HCT116 (cell line): ENCODE data around the gene LRRC72. TPM values are rescaled to one million over a fixed set of nuclear protein-coding genes. Genes with fewer than 3 reads are reported as not detected.

Experiments used
- ATAC-seq: fragments of 200-7000 bp; cut with Tn5 transposase; 2 replicates; pipeline ENCODE4 v1.9.1; 2020; ENCODE audit warnings: mild to moderate bottlenecking, moderate library complexity
- BruUV-seq: library from RNA; stranded (reverse); fragments of 400-500 nt; replicated peaks from 2 replicates; lab custom pipeline; 2021; lab: Mats Ljungman, UMichigan
- CTCF ChIA-PET: fragments of 300-600 bp; sonication (Branson Sonifier 250); formaldehyde crosslinking; loops from one replicate; lab custom pipeline; 2021; ENCODE audit warnings: antibody characterized with exemption; lab: Charles Lee
- POLR2A ChIA-PET: fragments of 300-600, 350-600 bp; sonication (Branson Sonifier 250); formaldehyde crosslinking; loops from one replicate; lab custom pipeline; 2021; ENCODE audit warnings: antibody characterized with exemption; lab: Charles Lee
- RAD21 ChIA-PET, 2 experiments: fragments of 300-600 bp; sonication (Branson Sonifier 250); formaldehyde crosslinking; loops; one replicate each; lab custom pipeline; 2023; ENCODE audit warnings: low total read pairs in 2 of 2; ENCODE audit not compliant: uncharacterized antibody in 2 of 2, unreplicated experiment in 2 of 2, low non-redundant PET in 1 of 2; lab: Charles Lee
- DNase-seq: peaks from one replicate; pipeline ENCODE4 v3.0.0-alpha.2; 2010; ENCODE audit warnings: low read depth, low spot score
- H2AFZ ChIP-seq: fragments of 200-600 bp; shearing (Covaris generic), sonication (generic); 2 replicates; pipeline ENCODE4 v1.6.1; 2017; ENCODE audit warnings: low read depth, mixed run types, mixed read lengths, antibody characterized with exemption, low read length; ENCODE audit not compliant: poor library complexity, severe bottlenecking
- H3K27ac ChIP-seq: 2 replicates; pipeline ENCODE4 v1.5.1; 2012; ENCODE audit warnings: low read depth, low read length
- H3K27me3 ChIP-seq: fragments of 200-600 bp; sonication (generic); 2 replicates; pipeline ENCODE4 v1.6.1; 2016; ENCODE audit warnings: mixed run types, low read length, mixed read lengths; ENCODE audit not compliant: insufficient read depth
- H3K36me3 ChIP-seq, 2 experiments: fragments of 200-500 bp in 1 of 2; fragments of 200-600 bp in 1 of 2; sonication (Bioruptor generic) in 1 of 2; sonication (generic) in 1 of 2; 2 replicates each; pipeline versions ENCODE4 v1.5.1 to v1.6.1; 2014 to 2016; ENCODE audit warnings: low read length in 2 of 2, inconsistent platforms in 1 of 2, mixed read lengths in 1 of 2, mixed run types in 1 of 2; ENCODE audit not compliant: insufficient read depth in 2 of 2, control insufficient read depth in 1 of 2
- H3K4me1 ChIP-seq, 2 experiments: fragments of 200-600 bp in 1 of 2; sonication (generic) in 1 of 2; 2 replicates each; pipeline versions ENCODE4 v1.5.1 to v1.6.1; 2012 to 2017; ENCODE audit warnings: low read length in 2 of 2, inconsistent platforms in 1 of 2, mild to moderate bottlenecking in 1 of 2, mixed read lengths in 1 of 2, mixed run types in 1 of 2, moderate library complexity in 1 of 2; ENCODE audit not compliant: insufficient read depth in 2 of 2, control insufficient read depth in 1 of 2
- H3K4me2 ChIP-seq: fragments of 200-600 bp; sonication (generic); 2 replicates; pipeline ENCODE4 v1.6.1; 2017; ENCODE audit warnings: mixed run types, low read length, mixed read lengths
- H3K4me3 ChIP-seq, 2 experiments: fragments of 200-600 bp in 1 of 2; sonication (generic) in 1 of 2; replicated peaks in 1 of 2; 2 replicates each; pipeline ENCODE4 v1.5.1; 2011 to 2016; ENCODE audit warnings: low read length in 2 of 2, control low read depth in 1 of 2, low read depth in 1 of 2, mild to moderate bottlenecking in 1 of 2, mixed read lengths in 1 of 2, mixed run types in 1 of 2
- H3K79me2 ChIP-seq: fragments of 200-600 bp; sonication (generic); 2 replicates; pipeline ENCODE4 v1.6.1; 2017; ENCODE audit warnings: mild to moderate bottlenecking, mixed run types, low read length, moderate library complexity, mixed read lengths; ENCODE audit not compliant: insufficient read depth
- H3K9ac ChIP-seq: fragments of 200-600 bp; sonication (generic); 2 replicates; pipeline ENCODE4 v1.6.1; 2016; ENCODE audit warnings: low read length, mixed read lengths
- H3K9me2 ChIP-seq: fragments of 200-600 bp; sonication (generic), shearing (Covaris generic); 2 replicates; pipeline ENCODE4 v1.6.1; 2017; ENCODE audit warnings: mixed run types, mild to moderate bottlenecking, moderate library complexity; ENCODE audit not compliant: insufficient read depth
- H3K9me3 ChIP-seq, 2 experiments: fragments of 200-500 bp in 1 of 2; fragments of 200-600 bp in 1 of 2; sonication (Bioruptor generic) in 1 of 2; sonication (generic) in 1 of 2; 2 replicates each; pipeline ENCODE4 v1.6.1; 2014 to 2017; ENCODE audit warnings: low read length in 2 of 2, mixed read lengths in 2 of 2, inconsistent platforms in 1 of 2, low read depth in 1 of 2, mild to moderate bottlenecking in 1 of 2, mixed run types in 1 of 2, moderate library complexity in 1 of 2; ENCODE audit not compliant: control insufficient read depth in 1 of 2, insufficient read depth in 1 of 2
- H4K20me1 ChIP-seq: fragments of 200-600 bp; sonication (generic), shearing (Covaris generic); 2 replicates; pipeline ENCODE4 v1.6.1; 2017; ENCODE audit warnings: mixed run types, mild to moderate bottlenecking, moderate library complexity; ENCODE audit not compliant: insufficient read depth
- CEBPB ChIP-seq: IDR thresholded peaks from 2 replicates; pipeline ENCODE4 v1.6.1; 2012; ENCODE audit warnings: low read depth
- ELF1 ChIP-seq: IDR thresholded peaks from 2 replicates; pipeline ENCODE4 v1.6.1; 2012; ENCODE audit warnings: low read depth, borderline replicate concordance
- EZH2 ChIP-seq: fragments of 200-600 bp; sonication (generic); IDR thresholded peaks from 2 replicates; pipeline ENCODE4 v1.6.1; 2017; ENCODE audit warnings: antibody characterized with exemption, mixed run types
- EZH2phosphoT487 ChIP-seq: fragments of 200-600 bp; IDR thresholded peaks from 2 replicates; pipeline ENCODE4 v1.6.1; 2018; ENCODE audit warnings: antibody characterized with exemption, borderline replicate concordance
- FOSL1 ChIP-seq: IDR thresholded peaks from 2 replicates; pipeline ENCODE4 v1.6.1; 2012; ENCODE audit warnings: low read depth
- JUND ChIP-seq: IDR thresholded peaks from 2 replicates; pipeline ENCODE4 v1.6.1; 2012
- POLR2AphosphoS5 ChIP-seq: IDR thresholded peaks from 2 replicates; pipeline ENCODE4 v1.6.1; 2011; ENCODE audit warnings: mild to moderate bottlenecking, low read depth, low read length, moderate library complexity
- RAD21 ChIP-seq: IDR thresholded peaks from 2 replicates; pipeline ENCODE4 v1.6.1; 2012; ENCODE audit warnings: low read depth, mild to moderate bottlenecking
- REST ChIP-seq: IDR thresholded peaks from 2 replicates; pipeline ENCODE4 v1.6.1; 2012; ENCODE audit warnings: low read depth
- SIN3A ChIP-seq: IDR thresholded peaks from 2 replicates; pipeline ENCODE4 v1.6.1; 2012; ENCODE audit warnings: low read depth
- SP1 ChIP-seq: IDR thresholded peaks from 2 replicates; pipeline ENCODE4 v1.6.1; 2012; ENCODE audit warnings: low read depth
- SRF ChIP-seq: IDR thresholded peaks from 2 replicates; pipeline ENCODE4 v1.6.1; 2012; ENCODE audit warnings: low read depth
- TCF7L2 ChIP-seq: IDR thresholded peaks from 2 replicates; pipeline ENCODE4 v1.7.0; 2011; ENCODE audit warnings: borderline replicate concordance, inconsistent platforms; ENCODE audit not compliant: insufficient read depth, insufficient read length; ENCODE audit errors: extremely low read depth
- ZBTB33 ChIP-seq: IDR thresholded peaks from 2 replicates; pipeline ENCODE4 v1.6.1; 2011; ENCODE audit warnings: mild to moderate bottlenecking, low read length, moderate library complexity; ENCODE audit not compliant: insufficient replicate concordance; ENCODE audit errors: extremely low read depth
- ZNF274 ChIP-seq: fragments of 200-500 bp; sonication (Bioruptor generic); IDR thresholded peaks from 2 replicates; pipeline ENCODE4 v1.6.1; 2014; ENCODE audit warnings: mild to moderate bottlenecking, low read depth, low read length, inconsistent platforms
- intact Hi-C: fragments of 100-400 bp; cut with micrococcal nuclease; formaldehyde crosslinking; loops from 2 replicates; pipeline ENCODE4 v1.10.0; 2022
- total RNA-seq: library from RNA; stranded (reverse); gene quantifications from one replicate; pipeline ENCODE4 v1.2.1, GENCODE V29; 2021; ENCODE audit not compliant: unreplicated experiment

LRRC72 gene
- total RNA-seq, 1 experiment from 2014 or later: not detected

- H3K4me2 ChIP-seq: no peak overlapping the region
- no peaks in the 10 kb centered on the region for H3K9me3 ChIP-seq
- BruUV-seq: no TSS peak
- H3K4me1 ChIP-seq: 0 out of 4 replicates have a peak, but pooled peaks cover 0 to 5% of the 10 kb centered on the region in 2 experiments
- ChIA-PET POLR2A (no interaction called here), RAD21 (no interaction called here)
- H3K27me3 ChIP-seq: no peaks in the 10 kb centered on the region
- no peak overlapping the region for H3K4me3 ChIP-seq
- DNase-seq: no peak
- H3K36me3 ChIP-seq: no peaks in the 10 kb centered on the region
- intact Hi-C loops: no loop called here
- H3K79me2 ChIP-seq: no peaks in the 10 kb centered on the region
- H3K9ac ChIP-seq: no peak overlapping the region
- ATAC-seq: peak; percentile 49; the same call in 1 of the 2 replicates
- no peaks in the 10 kb centered on the region for H4K20me1 ChIP-seq
- TF ChIP-seq EZH2 (no peak), POLR2AphosphoS5 (no peak), SP1 (no peak), SIN3A (no peak), ELF1 (no peak), ZNF274 (no peak), RAD21 (no peak), CEBPB (no peak)
- TF ChIP-seq, all 23 proteins: peak for 0
- CTCF ChIA-PET: no interaction called here
- H3K27ac ChIP-seq: no peak overlapping the region
- no peaks in the 10 kb centered on the region for H3K9me2 ChIP-seq
- H2AFZ ChIP-seq: no peak overlapping the region
These were observed 16.8 kb downstream of the LRRC72 start for GRCh38 chr7:16543456-16543855.

- ATAC-seq: no peak
- CTCF ChIA-PET: no interaction called here
- Histone ChIP-seq H3K4me1 (0 out of 4 replicates have a peak, but pooled peaks cover 0 to 5% of the 10 kb centered on the region in 2 experiments), H3K27ac (no peak overlapping the region), H3K4me3 (no peak overlapping the region), H3K9ac (no peak overlapping the region), H3K4me2 (no peak overlapping the region), H2AFZ (no peak overlapping the region), H3K9me3 (no peaks in the 10 kb centered on the region), H3K79me2 (no peaks in the 10 kb centered on the region), H3K36me3 (no peaks in the 10 kb centered on the region), H3K9me2 (no peaks in the 10 kb centered on the region), H4K20me1 (no peaks in the 10 kb centered on the region), H3K27me3 (no peaks in the 10 kb centered on the region)
- no peak for DNase-seq
- POLR2A ChIA-PET: no interaction called here
- BruUV-seq: no TSS peak
- intact Hi-C loops: no loop called here
- RAD21 ChIA-PET: no interaction called here
- TF ChIP-seq ZBTB33 (no peak), JUND (no peak), FOSL1 (no peak), ELF1 (no peak), RAD21 (no peak), EZH2 (no peak), REST (no peak), SRF (no peak), EZH2phosphoT487 (no peak), POLR2AphosphoS5 (no peak), SIN3A (no peak), TCF7L2 (no peak), CEBPB (no peak)
These were observed 20.4 kb downstream of the LRRC72 start for GRCh38 chr7:16546921-16547505.
